GM19452 (cell line): ENCODE results near the gene GTF2H3.
"Not testable (repeated sequence)": the region's sequence is repeated elsewhere in the genome, so short reads cannot be mapped to it uniquely, and the experiment has no call there.

Experiments
- ATAC-seq: cut with Tn5 transposase; IDR thresholded peaks from one replicate; pipeline ENCODE4 v1.9.1; 2021; ENCODE audit not compliant: unreplicated experiment

GTF2H3 gene

GRCh38 chr12:123633379-123634141, at the start of gene GTF2H3, which contains the start of gene EIF2B1:
Gene GTF2H3 (plus strand): TSS chr12:123633829. CDS start chr12:123633860, 31 bp downstream.
Gene EIF2B1 (minus strand): TSS chr12:123633686. CDS start chr12:123633557, 129 bp downstream.
- ATAC-seq: peak; percentile 98

GRCh38 chr12:123591702-123592481, 41.7 kb upstream of the GTF2H3 start:
- no peak for ATAC-seq

- no peak for ATAC-seq
Measured at GRCh38 chr12:123595729-123596128, 37.9 kb upstream of the GTF2H3 start.

GRCh38 chr12:123597100-123597499, 36.5 kb upstream of the GTF2H3 start:
- no peak for ATAC-seq

GRCh38 chr12:123598522-123598921, 35.1 kb upstream of the GTF2H3 start:
- ATAC-seq: no peak

- no peak for ATAC-seq
Measured at GRCh38 chr12:123599310-123599709, 34.3 kb upstream of the GTF2H3 start.

GRCh38 chr12:123599721-123600120, 33.9 kb upstream of the GTF2H3 start:
- ATAC-seq: no peak

- ATAC-seq: peak; percentile 86
Measured at GRCh38 chr12:123601602-123602489, 31.8 kb upstream of the GTF2H3 start, which contains the start of gene DDX55. Gene DDX55 (plus strand): TSS chr12:123602099. CDS start chr12:123602149, 50 bp downstream.

- no peak for ATAC-seq
Measured at GRCh38 chr12:123602651-123603195, 30.9 kb upstream of the GTF2H3 start.

- not testable (repeated sequence) for ATAC-seq
Measured at GRCh38 chr12:123603495-123603894, 30.1 kb upstream of the GTF2H3 start.

GRCh38 chr12:123607756-123608155, 25.9 kb upstream of the GTF2H3 start:
- ATAC-seq: no peak

- no peak for ATAC-seq
Measured at GRCh38 chr12:123608182-123608581, 25.4 kb upstream of the GTF2H3 start.

GRCh38 chr12:123614110-123614509, 19.5 kb upstream of the GTF2H3 start:
- ATAC-seq: no peak

- no peak for ATAC-seq
Measured at GRCh38 chr12:123614531-123614930, 19.1 kb upstream of the GTF2H3 start.

GRCh38 chr12:123617144-123617543, 16.5 kb upstream of the GTF2H3 start:
- no peak for ATAC-seq

GRCh38 chr12:123617580-123617979, 16.0 kb upstream of the GTF2H3 start:
- ATAC-seq: no peak

- ATAC-seq: no peak
Measured at GRCh38 chr12:123621101-123621500, 12.5 kb upstream of the GTF2H3 start.

- no peak for ATAC-seq
Measured at GRCh38 chr12:123621619-123622530, 11.8 kb upstream of the GTF2H3 start.

- no peak for ATAC-seq
Measured at GRCh38 chr12:123634142-123634561, 523 bp downstream of the GTF2H3 start.

- no peak for ATAC-seq
Measured at GRCh38 chr12:123643911-123644310, 10.3 kb downstream of the GTF2H3 start.
